A549 (cell line): ENCODE data around the gene CDHR1. TPM values are rescaled to one million over a fixed set of nuclear protein-coding genes. Genes with fewer than 3 reads are reported as not detected.

ENCODE experiments used
- ATAC-seq, 2 experiments: fragments of 200-7000 bp in 1 of 2; fragments of >200 bp in 1 of 2; cut with Nextera tagmentation in 1 of 2; cut with Tn5 transposase in 1 of 2; 3 replicates each; pipeline versions ENCODE4 v1.8.0 to v1.9.1; 2018 to 2020; ENCODE audit warnings: mild to moderate bottlenecking in 1 of 2, moderate library complexity in 1 of 2
- CTCF ChIA-PET: fragments of 300-600 bp; sonication (Branson Sonifier 250); formaldehyde crosslinking; extraction: SDS; loops from one replicate; lab custom pipeline; 2021; ENCODE audit warnings: antibody characterized with exemption, inconsistent platforms; lab: Yijun Ruan, JAX
- POLR2A ChIA-PET: fragments of 350-600 bp; formaldehyde crosslinking; extraction: SDS; loops from one replicate; lab custom pipeline; 2021; ENCODE audit warnings: antibody characterized with exemption, inconsistent platforms; lab: Yijun Ruan, JAX
- DNase-seq, 2 experiments: peaks; one replicate each; pipeline versions ENCODE4 v3.0.0 to v3.0.0-alpha.2; 2011 to 2016; ENCODE audit warnings: low read depth in 1 of 2, low spot score in 1 of 2
- FAIRE-seq: peaks from 2 replicates; lab custom pipeline; 2011; peaks lifted over from hg19 to GRCh38; lab: Jason Lieb, UNC
- H3K27ac ChIP-seq, 2 experiments: fragments of >200 bp; sonication (Bioruptor Twin); formaldehyde crosslinking; 3 replicates each; pipeline ENCODE4 v1.5.1; 2016 to 2017
- H3K4me1 ChIP-seq: fragments of >200 bp; sonication (Bioruptor Twin); formaldehyde crosslinking; 3 replicates; pipeline ENCODE4 v1.6.1; 2016
- H3K4me2 ChIP-seq: fragments of >200 bp; sonication (Bioruptor Twin); formaldehyde crosslinking; 3 replicates; pipeline ENCODE4 v1.6.1; 2016
- H3K4me3 ChIP-seq: fragments of >200 bp; sonication (Bioruptor Twin); formaldehyde crosslinking; 3 replicates; pipeline ENCODE4 v1.5.1; 2016
- H3K9me3 ChIP-seq: fragments of >200 bp; sonication (Bioruptor Twin); formaldehyde crosslinking; 3 replicates; pipeline ENCODE4 v1.6.1; 2016
- BHLHE40 ChIP-seq: IDR thresholded peaks from 2 replicates; pipeline ENCODE4 v1.6.1; 2012; ENCODE audit warnings: low read depth, low read length, inconsistent platforms
- CBX2 ChIP-seq: fragments of 200-600 bp; sonication (generic); IDR thresholded peaks from 2 replicates; pipeline ENCODE4 v1.6.1; 2016; ENCODE audit warnings: low read depth, mild to moderate bottlenecking, borderline replicate concordance
- CEBPB ChIP-seq, 2 experiments: fragments of >200 bp in 1 of 2; sonication (Bioruptor Twin) in 1 of 2; formaldehyde crosslinking in 1 of 2; IDR thresholded peaks; 2 replicates each; pipeline ENCODE4 v1.6.1; 2012 to 2016
- CHD4 ChIP-seq: fragments of 200-600 bp; sonication (generic); IDR thresholded peaks from 2 replicates; pipeline ENCODE4 v1.6.1; 2016; ENCODE audit warnings: antibody characterized with exemption, mild to moderate bottlenecking, borderline replicate concordance
- EHMT2 ChIP-seq: fragments of 200-600 bp; sonication (generic); IDR thresholded peaks from 2 replicates; pipeline ENCODE4 v1.6.1; 2016; ENCODE audit warnings: antibody characterized with exemption, low read depth, mild to moderate bottlenecking, moderate library complexity
- FOSB ChIP-seq: fragments of 250-450 bp; sonication (Bioruptor Pico); IDR thresholded peaks from 2 replicates; pipeline ENCODE4 v1.5.0; 2020; ENCODE audit warnings: mild to moderate bottlenecking, moderate library complexity
- GATA3 ChIP-seq: IDR thresholded peaks from 2 replicates; pipeline ENCODE4 v1.6.1; 2012; ENCODE audit warnings: borderline replicate concordance
- HOXB5 ChIP-seq: fragments of 250-450 bp; sonication (Bioruptor Pico); IDR thresholded peaks from 2 replicates; pipeline ENCODE4 v1.5.0; 2020; ENCODE audit warnings: mild to moderate bottlenecking, moderate library complexity
- JUN ChIP-seq, 2 experiments: fragments of >200 bp; sonication (Bioruptor Twin); formaldehyde crosslinking; IDR thresholded peaks; 2 replicates in 1 of 2; 3 replicates in 1 of 2; pipeline ENCODE4 v1.6.1; 2016 to 2017
- JUNB ChIP-seq: fragments of >200 bp; sonication (Bioruptor Twin); formaldehyde crosslinking; IDR thresholded peaks from 2 replicates; pipeline ENCODE4 v1.6.1; 2016
- KDM5A ChIP-seq: fragments of 200-600 bp; sonication (generic); IDR thresholded peaks from 2 replicates; pipeline ENCODE4 v1.6.1; 2016; ENCODE audit warnings: antibody characterized with exemption, mild to moderate bottlenecking
- MAFK ChIP-seq: fragments of 450-650 bp; IDR thresholded peaks from 2 replicates; pipeline ENCODE4 v1.6.1; 2014; ENCODE audit not compliant: partially characterized antibody
- NFE2L2 ChIP-seq: fragments of 150-350 bp; conservative IDR thresholded peaks from 2 replicates; pipeline ENCODE4 v1.6.1; 2014; ENCODE audit warnings: low read length
- NR3C1 ChIP-seq: fragments of >200 bp; sonication (Bioruptor Twin); formaldehyde crosslinking; IDR thresholded peaks from 3 replicates; pipeline ENCODE4 v1.6.1; 2017
- POLR2A ChIP-seq: IDR thresholded peaks from 2 replicates; pipeline ENCODE4 v1.6.1; 2012; ENCODE audit warnings: mild to moderate bottlenecking, low read length
- POLR2AphosphoS2 ChIP-seq: conservative IDR thresholded peaks from 2 replicates; pipeline ENCODE4 v1.6.1; 2012; ENCODE audit warnings: low read length, improper control_type of control experiment, inconsistent platforms
- RFX5 ChIP-seq: fragments of 450-650 bp; IDR thresholded peaks from 2 replicates; pipeline ENCODE4 v1.7.1; 2014; ENCODE audit warnings: antibody characterized with exemption, mild to moderate bottlenecking, moderate library complexity
- RNF2 ChIP-seq: fragments of 200-600 bp; sonication (generic); IDR thresholded peaks from 2 replicates; pipeline ENCODE4 v1.6.1; 2016; ENCODE audit warnings: low read depth, mild to moderate bottlenecking, antibody characterized with exemption, moderate library complexity, borderline replicate concordance
- SMC3 ChIP-seq: fragments of >200 bp; sonication (Bioruptor Twin); formaldehyde crosslinking; IDR thresholded peaks from 3 replicates; pipeline ENCODE4 v1.6.1; 2018; ENCODE audit warnings: inconsistent platforms
- SREBF2 ChIP-seq: fragments of 450-650 bp; IDR thresholded peaks from 2 replicates; pipeline ENCODE4 v1.6.1; 2014; ENCODE audit warnings: mild to moderate bottlenecking, moderate library complexity
- ZFP36 ChIP-seq: fragments of 450-650 bp; IDR thresholded peaks from 2 replicates; pipeline ENCODE4 v1.6.1; 2014; ENCODE audit warnings: borderline replicate concordance; ENCODE audit not compliant: partially characterized antibody
- WGBS: methylation state at CpG from one replicate; pipeline ENCODE4 v1.1.6; 2017; ENCODE audit errors: missing lambda C conversion rate; 5-methylcytosine and 5-hydroxymethylcytosine counted together
- polyA plus RNA-seq, 4 experiments: library from polyadenylated mRNA; depleted of rRNA in 3 of 4; stranded (reverse); fragments of >200 nt; fragmentation: RNase III in 1 of 4; extraction: RNeasy Plus Mini Kit Qiagen cat#74134 plus additional on column Dnase treatment in 1 of 4; gene quantifications; 2 replicates in 3 of 4; 3 replicates in 1 of 4; pipeline ENCODE4 v1.2.3, GENCODE V29; 2011 to 2017
- TF ChIP-seq, protein P1 (sequence below): fragments of 250-450 bp; sonication (Bioruptor Pico); IDR thresholded peaks from 2 replicates; pipeline ENCODE4 v1.5.0; 2020; ENCODE audit warnings: low read depth, mild to moderate bottlenecking, moderate library complexity
- TF ChIP-seq, protein P2 (sequence below): fragments of 150-350 bp; IDR thresholded peaks from 2 replicates; pipeline ENCODE4 v1.6.1; 2014; ENCODE audit warnings: low read depth, mild to moderate bottlenecking, low read length
- TF ChIP-seq, protein P3 (sequence below): fragments of 200-600 bp; sonication (generic); IDR thresholded peaks from 2 replicates; pipeline ENCODE4 v1.6.1; 2016; ENCODE audit warnings: antibody characterized with exemption, mild to moderate bottlenecking, moderate library complexity
- TF ChIP-seq, protein P4 (sequence below): IDR thresholded peaks from 2 replicates; pipeline ENCODE4 v1.6.1; 2012
- TF ChIP-seq, protein P5 (sequence below): fragments of >200 bp; sonication (Bioruptor Twin); formaldehyde crosslinking; IDR thresholded peaks from 2 replicates; pipeline ENCODE4 v1.6.1; 2016

CDHR1 gene
- polyA plus RNA-seq, 2 of the 4 experiments (the other 2 are of a cell fraction) = 0.04 to 0.09 TPM

DNA sequence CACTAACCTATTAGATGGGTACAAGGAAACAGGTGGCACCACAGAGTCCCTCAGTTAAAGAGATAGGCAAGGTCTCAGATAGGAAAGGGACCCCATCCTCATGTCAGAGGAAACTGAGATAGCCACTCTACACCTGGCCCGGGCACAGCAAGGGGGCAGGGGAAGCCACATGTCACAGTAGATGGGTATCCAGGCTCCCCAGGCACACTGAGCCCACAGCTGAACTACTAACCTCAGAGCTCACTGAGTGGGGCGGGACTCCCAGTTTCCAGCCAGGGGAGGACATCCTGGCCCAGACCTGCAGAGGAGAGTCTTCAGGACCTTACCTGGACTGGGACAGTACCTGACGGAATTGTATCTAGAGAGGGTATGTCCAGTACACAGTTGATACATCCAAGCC is 3.7 kb upstream of the CDHR1 start:
- Histone ChIP-seq H3K27ac (no peak overlapping the region), H3K9me3 (no peaks in the 10 kb centered on the region), H3K4me1 (no peaks in the 10 kb centered on the region), H3K4me2 (no peak overlapping the region), H3K4me3 (no peak overlapping the region)
- FAIRE-seq = no peak
- ATAC-seq = no peak
- 0% methylated on average over 2 of the region's 3 CpGs for WGBS
- TF ChIP-seq FOSB (CRISPR knock-in tag) (no peak), EHMT2 (no peak), CHD4 (no peak), NFE2L2 (no peak), SMC3 (no peak), NR3C1 (no peak), MAFK (no peak), JUNB (no peak), ZFP36 (no peak), JUN (IDR thresholded peaks at IDR 0.05) (no peak), RNF2 (no peak), SREBF2 (no peak), POLR2AphosphoS2 (no peak)
- TF ChIP-seq, protein P1, sequence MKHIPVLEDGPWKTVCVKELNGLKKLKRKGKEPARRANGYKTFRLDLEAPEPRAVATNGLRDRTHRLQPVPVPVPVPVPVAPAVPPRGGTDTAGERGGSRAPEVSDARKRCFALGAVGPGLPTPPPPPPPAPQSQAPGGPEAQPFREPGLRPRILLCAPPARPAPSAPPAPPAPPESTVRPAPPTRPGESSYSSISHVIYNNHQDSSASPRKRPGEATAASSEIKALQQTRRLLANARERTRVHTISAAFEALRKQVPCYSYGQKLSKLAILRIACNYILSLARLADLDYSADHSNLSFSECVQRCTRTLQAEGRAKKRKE (CRISPR knock-in tag) = no peak
- TF ChIP-seq, protein P2, sequence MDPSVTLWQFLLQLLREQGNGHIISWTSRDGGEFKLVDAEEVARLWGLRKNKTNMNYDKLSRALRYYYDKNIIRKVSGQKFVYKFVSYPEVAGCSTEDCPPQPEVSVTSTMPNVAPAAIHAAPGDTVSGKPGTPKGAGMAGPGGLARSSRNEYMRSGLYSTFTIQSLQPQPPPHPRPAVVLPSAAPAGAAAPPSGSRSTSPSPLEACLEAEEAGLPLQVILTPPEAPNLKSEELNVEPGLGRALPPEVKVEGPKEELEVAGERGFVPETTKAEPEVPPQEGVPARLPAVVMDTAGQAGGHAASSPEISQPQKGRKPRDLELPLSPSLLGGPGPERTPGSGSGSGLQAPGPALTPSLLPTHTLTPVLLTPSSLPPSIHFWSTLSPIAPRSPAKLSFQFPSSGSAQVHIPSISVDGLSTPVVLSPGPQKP = no peak
- TF ChIP-seq, protein P3, sequence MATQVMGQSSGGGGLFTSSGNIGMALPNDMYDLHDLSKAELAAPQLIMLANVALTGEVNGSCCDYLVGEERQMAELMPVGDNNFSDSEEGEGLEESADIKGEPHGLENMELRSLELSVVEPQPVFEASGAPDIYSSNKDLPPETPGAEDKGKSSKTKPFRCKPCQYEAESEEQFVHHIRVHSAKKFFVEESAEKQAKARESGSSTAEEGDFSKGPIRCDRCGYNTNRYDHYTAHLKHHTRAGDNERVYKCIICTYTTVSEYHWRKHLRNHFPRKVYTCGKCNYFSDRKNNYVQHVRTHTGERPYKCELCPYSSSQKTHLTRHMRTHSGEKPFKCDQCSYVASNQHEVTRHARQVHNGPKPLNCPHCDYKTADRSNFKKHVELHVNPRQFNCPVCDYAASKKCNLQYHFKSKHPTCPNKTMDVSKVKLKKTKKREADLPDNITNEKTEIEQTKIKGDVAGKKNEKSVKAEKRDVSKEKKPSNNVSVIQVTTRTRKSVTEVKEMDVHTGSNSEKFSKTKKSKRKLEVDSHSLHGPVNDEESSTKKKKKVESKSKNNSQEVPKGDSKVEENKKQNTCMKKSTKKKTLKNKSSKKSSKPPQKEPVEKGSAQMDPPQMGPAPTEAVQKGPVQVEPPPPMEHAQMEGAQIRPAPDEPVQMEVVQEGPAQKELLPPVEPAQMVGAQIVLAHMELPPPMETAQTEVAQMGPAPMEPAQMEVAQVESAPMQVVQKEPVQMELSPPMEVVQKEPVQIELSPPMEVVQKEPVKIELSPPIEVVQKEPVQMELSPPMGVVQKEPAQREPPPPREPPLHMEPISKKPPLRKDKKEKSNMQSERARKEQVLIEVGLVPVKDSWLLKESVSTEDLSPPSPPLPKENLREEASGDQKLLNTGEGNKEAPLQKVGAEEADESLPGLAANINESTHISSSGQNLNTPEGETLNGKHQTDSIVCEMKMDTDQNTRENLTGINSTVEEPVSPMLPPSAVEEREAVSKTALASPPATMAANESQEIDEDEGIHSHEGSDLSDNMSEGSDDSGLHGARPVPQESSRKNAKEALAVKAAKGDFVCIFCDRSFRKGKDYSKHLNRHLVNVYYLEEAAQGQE = no peak
- TF ChIP-seq, protein P4, sequence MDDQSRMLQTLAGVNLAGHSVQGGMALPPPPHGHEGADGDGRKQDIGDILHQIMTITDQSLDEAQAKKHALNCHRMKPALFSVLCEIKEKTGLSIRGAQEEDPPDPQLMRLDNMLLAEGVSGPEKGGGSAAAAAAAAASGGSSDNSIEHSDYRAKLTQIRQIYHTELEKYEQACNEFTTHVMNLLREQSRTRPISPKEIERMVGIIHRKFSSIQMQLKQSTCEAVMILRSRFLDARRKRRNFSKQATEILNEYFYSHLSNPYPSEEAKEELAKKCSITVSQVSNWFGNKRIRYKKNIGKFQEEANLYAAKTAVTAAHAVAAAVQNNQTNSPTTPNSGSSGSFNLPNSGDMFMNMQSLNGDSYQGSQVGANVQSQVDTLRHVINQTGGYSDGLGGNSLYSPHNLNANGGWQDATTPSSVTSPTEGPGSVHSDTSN = no peak
- CTCF ChIA-PET = interaction anchor here (1.2 to 1.6 kb wide), 2 partner anchors 8 to 42 kb away, joined by 3 to 6 read pairs; no protein-coding TSS in a partner anchor
- POLR2A ChIA-PET = no interaction called here
- no peak for DNase-seq

DNA sequence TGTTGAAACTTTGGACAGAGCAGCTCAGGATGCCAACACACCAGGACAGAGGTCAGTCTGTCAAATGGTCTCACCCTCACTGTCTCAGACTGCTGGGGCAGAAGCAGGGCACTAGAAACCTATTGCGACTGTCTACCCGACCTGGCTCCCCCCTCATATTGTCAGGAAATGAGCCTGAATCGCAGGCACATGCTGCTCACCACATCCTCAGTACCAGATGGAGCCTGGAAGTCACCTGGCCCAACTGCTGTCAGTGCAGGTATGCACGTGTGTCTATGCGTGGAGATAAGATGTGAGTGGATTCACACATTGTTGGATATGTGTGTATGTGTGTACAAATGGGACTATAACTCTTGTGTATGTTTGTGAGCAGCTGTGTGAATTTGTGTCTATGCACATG is 3.2 kb upstream of the CDHR1 start:
- no peaks in the 10 kb centered on the region for H3K9me3 ChIP-seq
- no peak for FAIRE-seq
- H3K4me3 ChIP-seq = no peak overlapping the region
- ChIA-PET POLR2A (no interaction called here), CTCF (interaction anchor here (1.2 to 1.6 kb wide), 2 partner anchors 8 to 43 kb away, joined by 3 to 6 read pairs; no protein-coding TSS in a partner anchor)
- peaks cover 4% of the 10 kb centered on the region; the same call in 1 of the 3 replicates for H3K4me1 ChIP-seq
- 15% methylated on average over 5 of the region's 5 CpGs for WGBS
- TF ChIP-seq KDM5A (no peak), SREBF2 (no peak), RFX5 (no peak), CHD4 (no peak), CBX2 (no peak), CEBPB (IDR thresholded peaks at IDR 0.05) (no peak), SMC3 (no peak), HOXB5 (no peak), BHLHE40 (no peak), GATA3 (no peak), POLR2A (no peak), POLR2AphosphoS2 (no peak)
- TF ChIP-seq, protein P1 (CRISPR knock-in tag) = no peak
- TF ChIP-seq, protein P5, sequence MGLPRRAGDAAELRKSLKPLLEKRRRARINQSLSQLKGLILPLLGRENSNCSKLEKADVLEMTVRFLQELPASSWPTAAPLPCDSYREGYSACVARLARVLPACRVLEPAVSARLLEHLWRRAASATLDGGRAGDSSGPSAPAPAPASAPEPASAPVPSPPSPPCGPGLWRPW = no peak
- no peak for DNase-seq
- no peak overlapping the region for H3K27ac ChIP-seq
- ATAC-seq = no peak
- no peak overlapping the region for H3K4me2 ChIP-seq
